Gastrocnemius medialis (tissue), 4 donors: Measurements from ENCODE around the gene FGF1.

Experiments used
- POLR2A ChIP-seq, 2 donors: fragments of 450-650 bp; IDR thresholded peaks; one replicate each; pipeline ENCODE4 v1.6.1; 2017; ENCODE audit warnings: antibody characterized with exemption in 2 of 2, mild to moderate bottlenecking in 2 of 2, moderate library complexity in 2 of 2
- TF ChIP-seq, protein P1 (sequence below), 5 experiments: fragments of 450-650 bp in 3 of 5; fragments of 200-600 bp in 2 of 5; sonication (generic) in 2 of 5; IDR thresholded peaks in 4 of 5; conservative IDR thresholded peaks in 1 of 5; 1 replicate in 4 of 5; 2 replicates in 1 of 5; pipeline ENCODE4 v1.5.1; 2016 to 2019; ENCODE audit warnings: antibody characterized with exemption in 5 of 5, mild to moderate bottlenecking in 3 of 5, moderate library complexity in 3 of 5

DNA sequence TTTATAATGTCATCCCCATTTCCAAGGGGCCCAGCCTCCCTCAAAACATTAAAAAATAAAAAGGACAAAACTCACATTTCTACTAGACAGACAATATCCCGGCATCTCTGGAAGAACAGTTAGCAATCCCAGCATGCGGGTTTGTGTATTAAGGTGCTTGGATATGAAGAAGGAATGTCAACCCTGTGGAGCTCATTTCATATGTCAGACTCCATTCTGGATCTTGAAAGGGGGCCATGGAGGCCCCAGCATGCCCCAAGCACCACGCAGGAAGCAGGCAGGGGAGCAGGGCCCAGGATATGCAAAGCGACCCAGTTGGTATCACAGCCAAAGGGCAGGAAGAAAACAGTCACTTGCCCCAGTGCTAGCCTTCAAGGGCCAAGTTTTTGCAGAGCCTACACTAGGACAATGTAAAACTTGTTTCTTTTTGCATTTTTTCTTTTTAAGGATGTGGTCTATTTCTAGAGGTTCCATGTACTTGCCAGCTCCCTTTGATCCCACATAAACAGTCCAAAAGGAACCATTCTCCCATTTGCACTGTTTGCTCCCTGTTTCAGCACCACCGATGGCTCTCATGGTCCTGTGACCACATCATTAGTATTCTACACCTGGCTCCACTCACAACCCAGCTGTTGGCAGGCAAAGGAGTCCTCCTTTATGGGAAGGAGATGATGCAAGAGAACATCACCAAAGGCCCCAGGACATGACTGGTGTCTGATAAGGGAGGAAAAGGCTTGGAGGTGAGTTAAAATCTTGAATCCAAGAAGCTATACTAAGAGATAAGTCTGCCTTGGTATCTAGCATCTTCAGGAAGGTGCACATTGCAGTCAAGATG is 58.3 kb downstream of the FGF1 start:
- TF ChIP-seq, protein P1, sequence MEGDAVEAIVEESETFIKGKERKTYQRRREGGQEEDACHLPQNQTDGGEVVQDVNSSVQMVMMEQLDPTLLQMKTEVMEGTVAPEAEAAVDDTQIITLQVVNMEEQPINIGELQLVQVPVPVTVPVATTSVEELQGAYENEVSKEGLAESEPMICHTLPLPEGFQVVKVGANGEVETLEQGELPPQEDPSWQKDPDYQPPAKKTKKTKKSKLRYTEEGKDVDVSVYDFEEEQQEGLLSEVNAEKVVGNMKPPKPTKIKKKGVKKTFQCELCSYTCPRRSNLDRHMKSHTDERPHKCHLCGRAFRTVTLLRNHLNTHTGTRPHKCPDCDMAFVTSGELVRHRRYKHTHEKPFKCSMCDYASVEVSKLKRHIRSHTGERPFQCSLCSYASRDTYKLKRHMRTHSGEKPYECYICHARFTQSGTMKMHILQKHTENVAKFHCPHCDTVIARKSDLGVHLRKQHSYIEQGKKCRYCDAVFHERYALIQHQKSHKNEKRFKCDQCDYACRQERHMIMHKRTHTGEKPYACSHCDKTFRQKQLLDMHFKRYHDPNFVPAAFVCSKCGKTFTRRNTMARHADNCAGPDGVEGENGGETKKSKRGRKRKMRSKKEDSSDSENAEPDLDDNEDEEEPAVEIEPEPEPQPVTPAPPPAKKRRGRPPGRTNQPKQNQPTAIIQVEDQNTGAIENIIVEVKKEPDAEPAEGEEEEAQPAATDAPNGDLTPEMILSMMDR (IDR thresholded peaks at IDR 0.05 in 4 of 5, conservative IDR thresholded peaks at IDR 0.05 in 1 of 5): no peak
- no peak for TF ChIP-seq POLR2A (IDR thresholded peaks at IDR 0.05)
